GM18861 (cell line): ENCODE data around the gene BASP1.

Experiments
- ATAC-seq: cut with Tn5 transposase; IDR thresholded peaks from one replicate; pipeline ENCODE4 v1.9.1; 2021; ENCODE audit not compliant: unreplicated experiment

BASP1 gene

DNA sequence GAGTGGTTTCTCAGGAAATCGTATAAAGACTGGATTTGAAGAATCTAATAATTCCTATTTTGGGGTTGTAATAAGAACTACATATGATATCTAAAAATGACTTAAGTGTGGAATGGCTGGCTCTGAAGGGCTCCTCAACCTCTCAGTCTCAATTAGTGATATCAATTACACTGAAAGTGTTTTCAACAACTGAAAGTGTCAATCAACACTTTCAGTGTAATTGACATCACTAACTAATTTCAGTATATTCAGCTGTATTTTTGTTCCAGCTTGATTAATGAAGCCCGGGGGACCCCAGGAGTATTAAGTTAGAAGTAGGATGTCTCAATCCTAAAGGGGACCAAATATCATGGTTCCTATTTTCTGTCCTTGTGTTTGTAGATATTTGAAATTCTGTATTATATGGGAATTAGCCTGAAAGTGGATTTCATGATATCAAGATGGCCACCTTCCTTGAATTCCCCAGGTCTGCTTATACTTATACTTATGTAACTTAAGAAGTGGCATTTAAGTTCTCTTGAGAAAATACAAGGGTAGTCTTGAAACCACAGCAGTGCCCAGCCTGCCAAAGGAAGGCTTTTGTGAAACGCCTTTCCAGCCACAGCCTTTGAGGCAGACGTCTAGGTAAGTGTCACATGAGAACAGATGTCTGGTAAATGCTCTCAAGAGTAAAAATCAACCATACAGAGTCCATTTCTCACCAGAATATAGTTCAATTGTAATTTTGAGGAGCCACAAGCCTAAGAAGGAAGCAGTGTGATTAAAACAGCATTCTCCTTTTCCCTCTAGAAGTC lies 4.6 kb downstream of the BASP1 start:
- peak; percentile 23 for ATAC-seq

GRCh38 chr5:17222664-17223063 lies 5.2 kb downstream of the BASP1 start:
- no peak for ATAC-seq

- peak; percentile 38 for ATAC-seq
These were observed 6.1 kb downstream of the BASP1 start for GRCh38 chr5:17223367-17224185.

DNA sequence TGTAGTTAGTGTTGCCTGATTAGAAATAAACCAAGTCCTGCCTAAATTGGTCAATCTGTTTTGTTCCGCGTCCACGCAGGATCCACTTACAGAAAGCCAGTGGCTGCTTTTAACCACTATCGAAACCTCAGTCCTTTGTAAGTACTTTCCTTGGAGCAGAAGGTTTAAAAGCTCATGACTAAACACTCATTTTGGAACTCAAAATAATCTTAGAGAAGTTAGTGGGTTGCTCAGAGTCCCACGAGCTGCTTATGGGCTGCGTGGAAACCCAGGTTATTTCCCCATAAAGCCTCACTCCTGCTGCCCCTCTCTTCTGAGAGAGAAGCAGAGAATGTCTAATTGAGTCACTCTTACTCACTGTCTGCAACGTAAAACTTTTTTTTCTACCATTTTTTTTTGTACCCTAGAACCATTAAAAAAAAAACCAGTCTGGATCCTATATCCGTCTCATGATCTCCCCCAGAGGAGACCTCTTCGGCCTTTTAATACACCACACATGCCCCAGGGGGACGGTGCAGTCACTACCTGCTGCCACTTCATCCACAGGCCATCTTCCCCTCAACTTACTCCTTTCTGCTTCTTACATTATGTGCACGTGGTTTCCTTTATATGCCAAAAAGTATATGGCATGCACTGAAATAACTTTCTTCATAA lies 7.6 kb downstream of the BASP1 start:
- peak; percentile 37 for ATAC-seq

GRCh38 chr5:17225520-17225919 lies 8.1 kb downstream of the BASP1 start:
- ATAC-seq: no peak

- no peak for ATAC-seq
These were observed 10.4 kb downstream of the BASP1 start for GRCh38 chr5:17227868-17228267.

DNA sequence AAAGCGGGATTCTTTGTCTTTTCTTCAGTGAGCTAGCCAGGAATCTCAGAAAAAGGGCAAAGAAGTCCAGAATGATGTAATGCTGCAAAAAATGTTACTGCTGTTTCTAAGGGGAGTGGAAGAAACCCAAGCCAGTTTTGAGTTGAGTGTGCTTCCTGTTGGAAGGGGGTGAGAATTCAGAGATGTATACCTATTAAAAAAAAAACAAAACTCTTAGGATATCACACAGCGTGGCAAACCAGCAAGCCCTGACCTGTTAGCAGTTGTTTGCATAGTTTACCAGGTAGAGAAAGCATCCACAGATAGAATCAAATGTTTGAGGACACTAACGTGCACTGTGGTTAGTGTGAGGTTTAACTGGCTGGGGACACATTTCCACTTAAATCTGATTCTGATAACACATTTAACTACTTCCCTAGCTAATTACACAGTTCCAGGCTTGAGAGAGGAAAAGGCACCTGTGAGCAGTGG lies 11.4 kb downstream of the BASP1 start:
- ATAC-seq: peak; percentile 56

DNA sequence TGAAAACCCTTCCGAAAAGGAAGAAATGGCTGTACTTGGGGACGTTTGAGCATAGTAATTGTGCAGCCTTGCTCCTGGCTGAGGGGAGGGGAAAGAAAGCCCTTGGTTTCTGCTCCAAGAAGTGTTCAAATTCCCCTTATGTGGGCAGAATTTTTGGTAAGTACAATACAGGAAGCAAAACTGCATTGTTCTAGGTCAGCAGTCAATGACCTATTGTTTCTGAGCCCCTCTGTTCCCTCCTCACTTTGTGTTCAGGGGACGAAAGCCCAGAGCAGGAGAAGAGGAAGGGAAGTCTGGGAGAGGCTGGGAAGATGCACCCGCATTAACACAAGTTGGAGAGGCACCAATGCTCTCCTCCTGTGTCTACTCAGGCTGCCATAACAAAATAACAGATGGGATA lies 11.9 kb downstream of the BASP1 start:
- ATAC-seq: peak; percentile 21

GRCh38 chr5:17230191-17230590 lies 12.8 kb downstream of the BASP1 start:
- ATAC-seq: no peak

GRCh38 chr5:17230808-17231525 lies 13.5 kb downstream of the BASP1 start:
- no peak for ATAC-seq

- no peak for ATAC-seq
These were observed 15.0 kb downstream of the BASP1 start for GRCh38 chr5:17232405-17232804.

- ATAC-seq: no peak
These were observed 16.1 kb downstream of the BASP1 start for GRCh38 chr5:17233488-17233887.

DNA sequence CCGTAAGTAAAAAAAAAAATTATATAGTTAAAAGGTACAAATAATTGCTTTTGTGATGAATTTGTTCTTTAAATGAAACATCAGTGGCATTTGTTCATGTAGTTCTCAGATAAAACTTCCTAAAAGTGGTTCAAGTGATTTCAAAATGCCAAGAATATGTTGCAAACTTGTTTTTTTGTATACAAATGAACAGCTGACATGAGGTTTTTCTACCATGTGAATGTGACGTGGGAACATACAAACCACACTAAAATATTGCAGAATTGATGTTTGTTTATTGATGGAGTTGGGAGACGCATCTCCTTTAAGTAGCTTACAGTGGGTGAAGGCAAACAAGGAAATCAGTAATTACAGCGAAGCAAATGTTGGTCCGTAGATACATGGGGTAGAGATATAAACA lies 16.9 kb downstream of the BASP1 start:
- no peak for ATAC-seq

- no peak for ATAC-seq
These were observed 18.4 kb downstream of the BASP1 start for GRCh38 chr5:17235731-17236330.

DNA sequence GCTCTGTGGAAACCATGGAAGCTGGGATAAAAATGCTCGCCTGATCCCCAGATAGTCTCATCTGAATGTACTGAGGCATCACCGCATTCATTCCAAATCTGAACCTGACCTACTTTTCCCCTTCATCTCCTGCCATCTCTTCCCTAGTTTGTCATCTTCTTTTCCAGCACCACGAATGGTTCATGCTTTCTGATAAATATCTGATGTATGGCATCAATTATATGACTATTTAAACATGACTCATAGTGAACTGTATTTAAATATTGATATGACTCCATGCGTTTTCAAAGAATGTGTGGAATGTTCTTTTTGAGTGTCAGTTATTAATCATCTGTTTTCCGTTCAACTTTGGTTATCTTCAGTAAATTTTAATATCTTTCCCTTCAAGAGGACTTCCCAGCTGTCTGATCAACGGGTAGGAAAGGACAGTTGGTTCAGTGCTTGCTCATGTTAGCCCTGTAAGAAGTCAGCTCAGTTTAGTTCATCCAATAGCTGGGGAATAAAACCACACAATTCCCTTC lies 21.1 kb downstream of the BASP1 start:
- no peak for ATAC-seq

DNA sequence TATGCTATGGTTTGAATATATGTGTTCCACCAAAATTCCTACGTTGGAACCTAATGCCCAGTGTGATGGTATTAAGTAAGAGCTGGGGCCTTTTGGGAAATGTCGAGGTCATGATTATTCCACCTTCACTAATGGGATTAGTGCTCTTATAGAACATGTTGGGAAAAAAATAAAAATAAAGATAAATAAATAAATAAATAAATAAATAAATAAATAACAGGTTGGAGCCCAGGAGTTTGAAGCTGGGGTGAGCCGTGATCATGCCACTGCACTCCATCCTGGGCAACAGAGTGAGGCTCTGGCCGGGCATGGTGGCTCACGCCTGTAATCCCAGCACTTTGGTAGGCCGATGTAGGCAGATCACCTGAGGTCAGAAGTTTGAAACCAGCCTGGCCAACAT lies 22.5 kb downstream of the BASP1 start:
- no peak for ATAC-seq

- ATAC-seq: no peak
These were observed 23.1 kb downstream of the BASP1 start for GRCh38 chr5:17240487-17240886.

DNA sequence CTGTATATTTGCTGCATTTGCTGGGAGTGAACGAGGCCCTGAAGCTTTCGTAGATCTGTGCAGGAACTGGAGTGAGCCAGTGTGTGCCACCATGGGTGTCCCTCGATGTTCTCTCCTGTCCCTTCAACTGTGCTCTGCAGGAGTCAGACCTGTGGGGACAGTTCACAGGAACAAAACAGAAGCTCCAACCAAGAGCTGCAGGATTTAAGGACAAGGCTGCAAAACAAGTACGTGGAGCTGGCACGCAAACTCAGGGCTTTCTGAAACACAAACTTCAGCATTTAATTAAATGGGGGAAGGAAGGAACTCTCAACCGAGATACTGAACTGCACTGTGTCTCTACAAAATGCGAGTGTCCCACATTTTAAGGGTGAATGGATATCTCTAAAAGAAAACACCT lies 24.2 kb downstream of the BASP1 start:
- no peak for ATAC-seq

DNA sequence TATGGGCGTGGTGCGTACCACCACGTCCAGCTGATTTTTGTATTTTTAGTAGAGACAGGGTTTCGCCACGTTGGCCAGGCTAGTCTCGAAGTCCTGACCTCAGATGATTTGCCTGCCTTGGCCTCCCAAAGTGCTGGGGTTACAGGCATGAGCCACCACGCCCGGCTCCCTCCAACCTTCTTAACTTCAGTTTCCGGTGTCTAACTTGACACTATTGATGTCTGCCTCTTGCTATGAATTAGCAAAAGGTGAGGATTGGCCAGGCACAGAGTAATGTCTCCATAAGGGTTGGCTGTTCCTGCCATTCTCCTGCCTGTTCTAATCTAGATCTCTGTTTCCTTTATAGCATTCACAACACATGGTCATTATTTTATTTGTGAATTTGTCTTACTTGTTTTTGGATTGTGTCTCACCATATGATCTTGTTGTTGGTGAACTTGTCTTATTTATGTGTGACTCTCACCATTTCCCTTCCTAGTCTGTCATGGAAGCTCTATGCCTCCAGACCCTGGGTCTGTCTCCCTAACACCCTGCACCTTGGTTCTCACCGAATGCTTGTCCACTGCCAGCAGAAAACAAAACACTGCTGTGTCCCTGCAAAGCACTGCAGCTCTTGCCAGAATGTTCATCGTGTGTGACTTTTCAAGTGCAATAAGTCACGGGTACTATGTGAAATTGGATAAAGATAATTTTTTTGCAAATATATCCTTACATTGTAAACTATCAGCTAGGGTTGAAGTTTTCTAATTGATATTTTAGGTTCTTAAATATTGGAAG lies 26.0 kb downstream of the BASP1 start:
- ATAC-seq: no peak
